Right lobe of liver (tissue), 4 donors: ENCODE measurements around the gene MACROD2.
"Not testable (repeated sequence)": the region's sequence is repeated elsewhere in the genome, so short reads cannot be mapped to it uniquely, and the experiment has no call there.

Source experiments
- CTCF ChIP-seq, 4 donors: fragments of 200-600 bp in 3 of 4; fragments of 450-650 bp in 1 of 4; IDR thresholded peaks; one replicate each; pipeline versions ENCODE4 v1.5.1 to v1.8.0; 2016 to 2022; ENCODE audit warnings: antibody characterized with exemption in 4 of 4, mild to moderate bottlenecking in 2 of 4
- POLR2A ChIP-seq: fragments of 450-650 bp; IDR thresholded peaks from one replicate; pipeline ENCODE4 v1.6.1; 2017; ENCODE audit warnings: antibody characterized with exemption, mild to moderate bottlenecking
- donor health status: DM: no; HTN: no; CAD: no.
- donor health status: DM: no; HTN: no; CAD: no.
- donor health status: DM: no; HTN: yes; CAD: no.

GRCh38 chr20:15537200-15537599 lies 1541.9 kb downstream of the MACROD2 start:
- TF ChIP-seq POLR2A; CTCF (IDR thresholded peaks at IDR 0.05): not testable (repeated sequence)
